PFSK-1 (cell line): ENCODE results near the gene GSG1.

Source experiments
- FOXP2 ChIP-seq: optimal IDR thresholded peaks from 2 replicates; pipeline ENCODE3; 2011; ENCODE audit warnings: borderline replicate concordance, control low read depth, inconsistent platforms; ENCODE audit not compliant: insufficient read depth; ENCODE audit errors: extremely low read length, extremely low read depth
- POLR2AphosphoS5 ChIP-seq: IDR thresholded peaks from 2 replicates; pipeline ENCODE4 v1.6.1; 2012; ENCODE audit warnings: low read depth, mild to moderate bottlenecking, control low read depth, low read length, moderate library complexity
- REST ChIP-seq, 2 experiments: IDR thresholded peaks; 2 replicates each; pipeline versions ENCODE4 v1.6.1 to v1.8.0; 2011 to 2012; ENCODE audit warnings: low read depth in 2 of 2, low read length in 2 of 2, control low read depth in 1 of 2, inconsistent platforms in 1 of 2, mild to moderate bottlenecking in 1 of 2, moderate library complexity in 1 of 2; ENCODE audit not compliant: insufficient read depth in 1 of 2
- SIN3A ChIP-seq: IDR thresholded peaks from 2 replicates; pipeline ENCODE4 v1.6.1; 2012; ENCODE audit warnings: mild to moderate bottlenecking, low read length, moderate library complexity, borderline replicate concordance; ENCODE audit not compliant: insufficient read depth

GRCh38 chr12:13069380-13069779 lies 34.1 kb downstream of the GSG1 start:
- TF ChIP-seq FOXP2 (no peak), SIN3A (no peak), POLR2AphosphoS5 (no peak), REST (IDR thresholded peaks at IDR 0.05; ENCODE audit: insufficient read depth in 1 of 2, low read depth in 2 of 2, low read length in 2 of 2) (no peak)
